Activated naive CD8-positive, alpha-beta T cell treated with anti-CD3 and anti-CD28 coated beads for 36 hours (primary cell): ENCODE measurements around the gene PI4KB. TPM values are rescaled to one million over a fixed set of nuclear protein-coding genes. Genes with fewer than 3 reads are reported as not detected.
"Not testable (repeated sequence)": the region's sequence is repeated elsewhere in the genome, so short reads cannot be mapped to it uniquely, and the experiment has no call there.

Experiments
- DNase-seq: peaks from one replicate; pipeline ENCODE4 v3.0.0; 2021
- H3K27ac Mint-ChIP-seq: one replicate; pipeline ENCODE4 v1.8.0; 2022; ENCODE audit warnings: mild to moderate bottlenecking, moderate library complexity, mixed read lengths
- H3K27me3 Mint-ChIP-seq: one replicate; pipeline ENCODE4 v1.8.0; 2022; ENCODE audit warnings: mild to moderate bottlenecking, mixed read lengths
- H3K36me3 Mint-ChIP-seq: one replicate; pipeline ENCODE4 v1.8.0; 2021; ENCODE audit warnings: mild to moderate bottlenecking, mixed read lengths
- H3K4me1 Mint-ChIP-seq: one replicate; pipeline ENCODE4 v1.8.0; 2021; ENCODE audit warnings: mixed read lengths
- H3K4me3 Mint-ChIP-seq: one replicate; pipeline ENCODE4 v1.8.0; 2022; ENCODE audit warnings: mild to moderate bottlenecking, moderate library complexity, mixed read lengths
- H3K9me3 Mint-ChIP-seq: one replicate; pipeline ENCODE4 v1.8.0; 2022; ENCODE audit warnings: mixed read lengths
- total RNA-seq, 2 experiments: library from RNA; stranded (reverse); gene quantifications; one replicate each; pipeline ENCODE4 v1.2.3, GENCODE V29; 2021

The PI4KB gene
- total RNA-seq, 2 experiments from 2014 or later: 46.4 to 49.4 TPM

- peak; percentile 99 for DNase-seq
- H3K4me3 Mint-ChIP-seq: peak within 1 kb of the TSS; percentile 97
- H3K9me3 Mint-ChIP-seq: no peaks in the 10 kb centered on the region
- peak within 1 kb of the TSS; percentile 98 for H3K27ac Mint-ChIP-seq
- no peaks in the 10 kb centered on the region for H3K27me3 Mint-ChIP-seq
- peaks cover 30% of the 10 kb centered on the region for H3K4me1 Mint-ChIP-seq
- H3K36me3 Mint-ChIP-seq: peaks cover 16% of the 10 kb centered on the region
Measured at GRCh38 chr1:151281969-151282882, 45.0 kb downstream of the PI4KB start, which contains the start of gene ZNF687. ZNF687 (plus strand) TSS chr1:151282299; CDS start chr1:151286292, 3,993 bp downstream.

DNA sequence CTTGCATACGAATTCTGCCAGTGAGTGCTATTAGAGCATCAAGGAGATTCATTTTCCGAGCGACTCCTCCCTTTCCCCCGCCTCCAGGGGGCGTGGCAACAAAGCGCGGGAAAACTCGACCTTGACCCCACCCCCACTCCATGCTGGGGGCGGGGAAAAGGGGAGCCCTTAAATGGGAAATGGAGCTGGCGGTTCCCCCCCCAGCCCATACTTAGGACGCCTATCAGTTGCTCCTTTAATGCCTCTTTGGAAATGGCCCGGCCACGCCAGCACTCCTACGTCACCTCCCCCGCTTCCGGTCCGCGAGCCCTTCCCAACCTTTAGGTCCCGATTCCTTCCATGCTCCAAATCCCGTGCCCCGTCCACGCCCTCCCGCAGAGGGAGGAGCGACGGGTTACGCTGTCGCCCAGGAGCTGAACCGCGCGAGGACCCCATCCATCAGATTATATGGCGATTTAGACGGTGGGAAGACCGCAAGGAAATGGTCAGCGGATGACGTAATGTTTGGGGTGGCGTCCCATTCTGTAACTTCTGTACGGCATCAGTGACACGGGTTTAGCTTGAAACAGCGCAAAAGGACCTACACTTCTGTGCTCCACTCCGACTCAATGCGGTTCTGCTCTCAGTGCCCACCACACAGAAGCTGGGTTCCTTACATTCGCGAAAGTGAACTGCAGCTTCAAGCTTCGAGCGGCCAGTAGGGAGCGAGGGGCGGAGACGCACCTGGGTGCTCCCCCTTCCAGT is 45.8 kb downstream of the PI4KB start:
- Mint-ChIP-seq H3K4me1 (peaks cover 38% of the 10 kb centered on the region), H3K4me3 (peak overlapping the region; percentile 97), H3K9me3 (no peaks in the 10 kb centered on the region), H3K36me3 (peaks cover 18% of the 10 kb centered on the region), H3K27ac (peak overlapping the region; percentile 98), H3K27me3 (no peaks in the 10 kb centered on the region)
- peak; percentile 94 for DNase-seq

GRCh38 chr1:151277249-151277648 is 50.0 kb downstream of the PI4KB start:
- H3K27ac Mint-ChIP-seq: peak overlapping the region; percentile 86
- peaks cover 19% of the 10 kb centered on the region for H3K4me1 Mint-ChIP-seq
- H3K4me3 Mint-ChIP-seq: peak overlapping the region; percentile 23
- no peaks in the 10 kb centered on the region for H3K9me3 Mint-ChIP-seq
- peak; percentile 17 for DNase-seq
- peaks cover 5% of the 10 kb centered on the region for H3K36me3 Mint-ChIP-seq
- H3K27me3 Mint-ChIP-seq: no peaks in the 10 kb centered on the region

GRCh38 chr1:151275341-151275740 is 51.9 kb downstream of the PI4KB start:
- not testable (repeated sequence) for H3K4me3 Mint-ChIP-seq, H3K36me3 Mint-ChIP-seq, H3K9me3 Mint-ChIP-seq, H3K27ac Mint-ChIP-seq, H3K27me3 Mint-ChIP-seq, DNase-seq
- H3K4me1 Mint-ChIP-seq: peaks cover 18% of the 10 kb centered on the region

- DNase-seq: no peak
- Mint-ChIP-seq H3K36me3 (peaks cover 5% of the 10 kb centered on the region), H3K27ac (no peak overlapping the region), H3K9me3 (no peaks in the 10 kb centered on the region), H3K4me1 (peaks cover 17% of the 10 kb centered on the region), H3K4me3 (no peak overlapping the region), H3K27me3 (no peaks in the 10 kb centered on the region)
Measured at GRCh38 chr1:151273924-151274466, 53.2 kb downstream of the PI4KB start.

- no peak overlapping the region for H3K27ac Mint-ChIP-seq
- H3K9me3 Mint-ChIP-seq: no peaks in the 10 kb centered on the region
- DNase-seq: no peak
- peaks cover 15% of the 10 kb centered on the region for H3K36me3 Mint-ChIP-seq
- H3K4me1 Mint-ChIP-seq: no peaks in the 10 kb centered on the region
- H3K4me3 Mint-ChIP-seq: no peak overlapping the region
- H3K27me3 Mint-ChIP-seq: no peaks in the 10 kb centered on the region
Measured at GRCh38 chr1:151267760-151268159, 59.5 kb downstream of the PI4KB start.

- Mint-ChIP-seq H3K4me1 (no peaks in the 10 kb centered on the region), H3K4me3 (no peak overlapping the region), H3K9me3 (no peaks in the 10 kb centered on the region), H3K36me3 (peaks cover 13% of the 10 kb centered on the region), H3K27me3 (no peaks in the 10 kb centered on the region), H3K27ac (no peak overlapping the region)
- no peak for DNase-seq
Measured at GRCh38 chr1:151266821-151267220, 60.4 kb downstream of the PI4KB start.

DNA sequence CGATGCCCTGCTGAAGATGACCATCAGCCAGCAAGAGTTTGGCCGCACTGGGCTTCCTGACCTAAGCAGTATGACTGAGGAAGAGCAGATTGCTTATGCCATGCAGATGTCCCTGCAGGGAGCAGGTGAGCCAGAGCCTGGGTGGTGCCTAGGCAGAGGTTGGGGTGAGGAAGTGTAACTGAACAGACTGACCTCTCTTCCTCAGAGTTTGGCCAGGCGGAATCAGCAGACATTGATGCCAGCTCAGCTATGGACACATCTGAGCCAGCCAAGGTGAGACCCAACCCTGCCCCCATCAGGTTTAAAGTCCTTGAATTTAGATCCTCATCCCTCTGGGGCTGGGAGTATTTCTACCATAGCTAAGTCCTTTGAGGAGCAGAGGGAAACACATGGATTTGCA is 60.9 kb downstream of the PI4KB start:
- H3K36me3 Mint-ChIP-seq: peaks cover 13% of the 10 kb centered on the region
- no peaks in the 10 kb centered on the region for H3K4me1 Mint-ChIP-seq
- no peaks in the 10 kb centered on the region for H3K27me3 Mint-ChIP-seq
- no peak overlapping the region for H3K4me3 Mint-ChIP-seq
- no peak overlapping the region for H3K27ac Mint-ChIP-seq
- no peak for DNase-seq
- H3K9me3 Mint-ChIP-seq: no peaks in the 10 kb centered on the region

GRCh38 chr1:151265446-151266236 is 61.6 kb downstream of the PI4KB start:
- H3K4me3 Mint-ChIP-seq: no peak overlapping the region
- no peak overlapping the region for H3K27ac Mint-ChIP-seq
- H3K9me3 Mint-ChIP-seq: no peaks in the 10 kb centered on the region

GRCh38 chr1:151259351-151259750 is 67.9 kb downstream of the PI4KB start:
- H3K9me3 Mint-ChIP-seq: no peaks in the 10 kb centered on the region
- H3K36me3 Mint-ChIP-seq: peaks cover 11% of the 10 kb centered on the region
- H3K4me1 Mint-ChIP-seq: peaks cover 19% of the 10 kb centered on the region
- no peak overlapping the region for H3K27ac Mint-ChIP-seq
- no peaks in the 10 kb centered on the region for H3K27me3 Mint-ChIP-seq
- no peak overlapping the region for H3K4me3 Mint-ChIP-seq
- no peak for DNase-seq

More at GRCh38 chr1:151265446-151266236, 61.6 kb downstream of the PI4KB start:
- no peak for DNase-seq
- H3K27me3 Mint-ChIP-seq: no peaks in the 10 kb centered on the region
- no peaks in the 10 kb centered on the region for H3K4me1 Mint-ChIP-seq
- H3K36me3 Mint-ChIP-seq: peaks cover 13% of the 10 kb centered on the region

DNA sequence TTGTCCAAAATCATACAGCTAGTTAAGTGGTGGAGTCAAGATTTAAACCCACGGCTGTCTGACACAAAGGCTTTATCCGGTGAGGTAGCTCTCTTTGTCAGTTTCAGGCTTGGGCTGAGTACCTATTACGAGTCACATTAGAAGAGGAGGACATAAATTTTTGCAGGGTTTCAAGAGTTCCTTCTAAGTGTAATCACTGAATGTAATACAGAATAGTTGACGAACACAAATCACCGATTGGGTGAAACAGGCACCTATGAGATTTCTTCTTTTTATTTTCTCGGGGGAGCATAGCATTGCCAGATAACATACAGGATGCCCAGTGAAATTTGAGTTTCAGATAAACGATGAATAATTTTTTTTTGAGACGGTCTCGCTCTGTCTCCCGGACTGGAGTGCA is 71.8 kb downstream of the PI4KB start:
- no peak for DNase-seq
- H3K27me3 Mint-ChIP-seq: no peaks in the 10 kb centered on the region
- H3K27ac Mint-ChIP-seq: peak overlapping the region; percentile 91

DNA sequence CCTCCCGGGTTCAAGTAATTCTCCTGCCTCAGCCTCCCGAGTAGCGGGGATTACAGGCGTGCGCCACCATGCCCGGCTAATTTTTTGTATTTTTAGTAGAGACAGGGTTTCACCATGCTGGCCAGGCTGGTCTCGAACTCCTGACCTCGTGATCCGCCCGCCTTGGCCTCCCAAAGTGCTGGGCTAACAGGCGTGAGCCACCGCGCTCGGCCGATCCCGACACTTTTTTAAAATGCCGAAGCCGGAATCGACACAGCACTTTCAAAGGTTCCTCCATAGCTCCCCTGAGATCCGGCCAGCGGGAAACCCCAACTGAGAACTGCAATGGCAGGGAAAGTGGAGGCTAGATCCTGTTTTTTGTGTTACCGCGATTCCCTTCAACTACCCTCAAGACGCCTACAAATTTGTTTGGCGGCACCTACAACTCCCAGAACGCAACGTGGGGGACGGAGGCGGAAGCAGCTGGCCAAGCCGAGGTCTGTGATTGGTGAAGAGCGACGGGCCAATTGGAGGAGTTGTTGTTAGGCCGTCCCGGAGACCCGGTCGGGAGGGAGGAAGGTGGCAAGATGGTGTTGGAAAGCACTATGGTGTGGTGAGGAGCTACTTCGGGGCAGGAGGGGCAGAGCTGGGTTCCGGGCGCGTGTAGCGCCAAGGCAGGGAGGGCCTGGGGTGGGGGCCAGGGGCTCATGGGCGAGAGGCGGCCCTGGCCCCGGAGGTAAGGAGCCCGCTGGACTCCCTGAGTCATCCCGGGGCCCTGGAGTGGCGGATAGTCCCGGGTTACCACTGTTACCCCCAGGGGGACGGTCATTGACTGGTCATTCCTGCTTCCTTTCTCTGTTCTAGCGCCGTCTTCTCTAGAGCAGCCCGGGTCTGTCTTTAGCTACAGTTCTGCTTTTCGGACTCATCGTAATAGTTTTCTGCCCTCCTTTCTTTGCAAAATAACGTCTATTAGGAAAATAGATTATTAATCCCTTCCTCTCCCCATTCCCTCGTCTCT is 72.7 kb downstream of the PI4KB start, which contains the start of gene PSMD4:
PSMD4 (plus strand) TSS at position 518 of the 997 bp plus-strand sequence; CDS start at position 567, 49 bp downstream.
- Mint-ChIP-seq H3K36me3 (peaks cover 10% of the 10 kb centered on the region), H3K27ac (peak within 1 kb of the TSS; percentile 91), H3K4me1 (peaks cover 21% of the 10 kb centered on the region), H3K9me3 (no peaks in the 10 kb centered on the region), H3K27me3 (no peaks in the 10 kb centered on the region), H3K4me3 (peak within 1 kb of the TSS; percentile 95)
- DNase-seq: peak; percentile 92

More for the DNA sequence above, 71.8 kb downstream of the PI4KB start:
- peaks cover 9% of the 10 kb centered on the region for H3K36me3 Mint-ChIP-seq
- H3K4me3 Mint-ChIP-seq: peak overlapping the region; percentile 95
- no peaks in the 10 kb centered on the region for H3K9me3 Mint-ChIP-seq
- peaks cover 21% of the 10 kb centered on the region for H3K4me1 Mint-ChIP-seq

- Mint-ChIP-seq H3K36me3 (peaks cover 16% of the 10 kb centered on the region), H3K27me3 (no peaks in the 10 kb centered on the region), H3K27ac (no peak overlapping the region), H3K4me1 (peaks cover 14% of the 10 kb centered on the region), H3K4me3 (no peak overlapping the region), H3K9me3 (no peaks in the 10 kb centered on the region)
- peak; percentile 37 for DNase-seq
Measured at GRCh38 chr1:151251656-151252470, 75.4 kb downstream of the PI4KB start.
